GM18951 (cell line): Measurements from ENCODE around the gene EPSTI1.
"Not testable (repeated sequence)": the region's sequence is repeated elsewhere in the genome, so short reads cannot be mapped to it uniquely, and the experiment has no call there.

Source experiments
- POLR2A ChIP-seq: IDR thresholded peaks from 4 replicates; pipeline ENCODE4 v1.6.1; 2011; ENCODE audit warnings: mild to moderate bottlenecking; ENCODE audit not compliant: insufficient read length, insufficient read depth; ENCODE audit errors: extremely low read depth
- in situ Hi-C: fragments of 300-500 bp; cut with MboI; formaldehyde crosslinking; loops from one replicate; pipeline ENCODE4 v1.12.0; 2022; ENCODE audit warnings: low sequenced_read_pairs, mixed read lengths, inconsistent platforms; ENCODE audit not compliant: unreplicated experiment

EPSTI1 gene

GRCh38 chr13:42996584-42996983 is 4.5 kb upstream of the EPSTI1 start:
- in situ Hi-C loops = no loop called here
- no peak for TF ChIP-seq POLR2A

DNA sequence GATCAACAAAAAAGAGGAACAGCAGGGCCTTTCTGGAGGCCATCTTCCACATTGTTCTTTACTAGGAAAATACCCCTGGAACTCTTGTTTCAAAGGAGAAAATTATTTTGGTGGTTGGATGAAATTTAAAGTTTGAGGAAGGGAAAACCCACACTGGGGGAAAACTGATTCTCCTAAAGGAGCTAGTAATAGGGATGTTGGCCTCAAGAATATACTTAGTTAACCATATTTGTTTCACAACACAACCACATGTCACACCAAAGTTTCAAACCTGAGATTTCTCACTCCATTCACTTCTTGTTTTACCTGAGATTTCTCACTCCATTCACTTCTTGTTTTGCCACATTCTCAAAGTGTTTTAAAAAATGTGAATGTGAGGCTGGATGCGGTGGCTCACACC is 2.8 kb upstream of the EPSTI1 start:
- in situ Hi-C loops = no loop called here
- TF ChIP-seq POLR2A = no peak

GRCh38 chr13:42992764-42993122 is 702 bp upstream of the EPSTI1 start:
- in situ Hi-C loops = no loop called here

DNA sequence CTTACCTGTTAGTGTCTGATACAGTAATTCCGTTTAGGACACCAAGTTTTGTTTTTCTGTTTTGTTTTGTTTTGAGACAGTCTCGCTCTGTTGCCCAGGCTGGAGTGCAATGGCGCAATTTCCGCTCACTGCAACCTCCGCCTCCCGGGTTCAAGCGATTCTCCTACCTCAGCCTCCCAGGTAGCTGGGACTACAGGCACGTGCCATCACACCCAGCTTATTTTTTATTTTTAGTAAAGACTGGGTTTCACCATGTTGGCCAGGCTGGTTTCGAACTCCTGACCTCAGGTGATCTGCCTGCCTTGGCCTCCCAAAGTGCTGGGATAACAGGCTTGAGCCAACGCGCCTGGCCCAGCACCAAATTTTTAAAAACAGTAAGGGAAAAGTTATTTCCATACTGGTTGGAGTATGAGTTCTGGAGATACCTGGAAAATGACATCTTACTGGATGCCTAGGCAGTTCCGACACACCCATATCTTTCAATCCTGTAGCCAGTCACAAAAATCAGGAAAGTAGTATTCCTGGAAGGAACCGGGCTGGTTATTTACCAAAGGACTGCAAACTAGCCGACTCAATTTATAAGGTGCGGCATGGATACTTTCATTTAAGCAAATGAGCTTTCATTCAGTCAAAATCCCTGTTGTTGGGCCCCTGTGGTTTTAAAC is 676 bp downstream of the EPSTI1 start:
- in situ Hi-C loops = not testable (repeated sequence)

More at GRCh38 chr13:42992764-42993122, 702 bp upstream of the EPSTI1 start:
- TF ChIP-seq POLR2A = no peak

DNA sequence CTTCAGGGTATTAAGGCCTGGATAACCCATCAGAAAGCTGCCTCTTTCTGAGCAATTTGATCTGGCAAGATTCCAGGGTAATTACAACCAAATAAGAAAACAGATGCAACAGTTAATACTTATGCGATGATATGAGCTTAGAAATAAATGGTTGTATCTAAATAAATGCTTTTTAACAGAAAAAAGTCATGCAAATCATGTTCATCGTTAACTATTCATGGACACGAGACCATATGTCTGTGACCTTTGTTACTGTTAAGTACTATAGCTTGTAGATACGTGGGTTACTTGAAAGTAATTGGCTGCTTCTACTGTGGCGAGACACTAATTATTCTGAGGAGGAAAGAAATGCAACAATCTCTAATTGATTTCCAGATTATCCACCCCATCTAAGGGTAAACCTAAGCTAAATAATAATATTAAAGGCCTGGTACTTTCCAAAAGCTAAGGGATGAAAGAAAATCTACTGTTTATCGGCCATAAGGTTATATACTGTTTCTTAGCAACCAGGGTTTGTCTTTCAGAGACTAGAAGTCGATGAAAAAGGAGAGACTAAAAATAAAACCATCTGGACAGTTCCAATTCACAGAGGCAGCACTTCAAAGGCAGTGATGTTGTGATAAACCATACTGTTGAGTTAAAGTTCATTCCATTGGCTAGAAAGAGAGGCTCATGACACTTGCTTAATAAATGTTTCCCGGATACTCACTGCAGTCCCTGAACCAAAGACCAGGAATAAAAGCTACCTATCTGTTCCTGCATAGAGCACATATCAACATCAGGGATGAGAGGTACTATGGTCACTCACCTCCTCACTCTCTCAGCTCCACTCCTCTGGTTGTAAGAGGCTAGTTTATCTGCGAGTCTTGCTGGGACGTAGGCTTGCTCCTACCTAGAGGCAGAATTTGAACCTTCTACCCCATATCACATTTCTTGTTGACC is 1.5 kb downstream of the EPSTI1 start:
- no peak for TF ChIP-seq POLR2A
- in situ Hi-C loops = no loop called here

DNA sequence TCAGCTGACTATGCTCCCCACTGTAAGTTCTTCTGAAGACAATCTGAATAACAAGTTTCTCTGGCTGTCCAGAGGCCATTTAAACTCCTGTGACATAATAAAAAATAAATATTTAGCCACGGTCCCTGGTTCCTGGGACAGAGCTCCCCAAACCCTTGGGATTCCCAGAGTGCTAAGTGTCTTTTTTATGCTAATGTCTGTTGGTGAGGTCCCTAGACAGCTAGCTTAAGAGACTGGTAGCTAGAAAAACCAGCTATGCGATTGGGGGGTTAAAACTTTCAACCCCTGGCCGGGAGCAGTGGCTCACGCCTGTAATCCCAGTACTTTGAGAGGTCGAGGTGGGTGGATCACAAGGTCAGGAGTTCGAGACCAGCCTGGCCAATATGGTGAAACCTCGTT is 5.9 kb downstream of the EPSTI1 start:
- TF ChIP-seq POLR2A = no peak
- in situ Hi-C loops = no loop called here

DNA sequence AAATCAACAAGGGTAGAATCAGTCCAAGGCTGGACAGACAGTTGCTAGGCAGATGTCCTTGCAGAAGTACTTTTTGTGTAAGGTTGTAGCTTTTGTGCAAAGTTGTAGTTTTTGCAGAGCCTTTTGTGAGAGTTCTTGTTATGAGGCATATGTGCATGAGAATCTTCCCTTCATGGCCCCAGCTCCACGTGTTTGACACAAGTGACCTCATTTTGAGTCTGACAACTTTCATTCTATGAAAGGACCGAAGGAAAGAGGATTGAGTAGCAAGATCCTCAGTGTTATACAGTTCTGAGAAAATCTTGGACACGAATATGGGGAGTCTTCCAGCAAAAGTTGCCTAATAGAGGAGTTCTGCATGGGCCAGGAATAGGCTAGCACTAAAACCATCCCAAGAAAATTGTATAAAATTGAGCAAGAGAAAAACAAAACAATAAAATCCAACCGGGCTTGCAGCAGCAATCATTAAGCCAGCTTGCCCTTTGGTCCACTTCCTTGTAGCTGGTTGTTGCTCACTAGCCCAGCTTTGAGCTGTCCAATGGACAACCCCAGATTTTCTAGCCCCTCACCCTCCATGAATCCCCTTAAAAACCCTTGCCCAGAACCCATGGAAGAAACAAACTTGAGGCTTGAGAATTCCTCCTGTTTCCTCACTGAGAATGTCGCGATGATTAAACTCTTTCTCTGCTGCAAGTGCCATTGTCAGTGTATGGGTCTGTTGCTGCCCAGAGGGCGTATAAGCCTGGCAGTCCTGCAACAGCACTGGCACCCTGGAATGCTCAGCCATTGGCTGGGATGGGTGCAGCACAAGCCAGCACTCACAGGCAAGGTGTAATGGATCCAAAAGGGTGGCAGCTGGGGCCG is 6.5 kb downstream of the EPSTI1 start:
- no peak for TF ChIP-seq POLR2A
- in situ Hi-C loops = no loop called here

GRCh38 chr13:42984691-42985090 is 7.3 kb downstream of the EPSTI1 start:
- in situ Hi-C loops = no loop called here
- TF ChIP-seq POLR2A = no peak

- in situ Hi-C loops = no loop called here
- no peak for TF ChIP-seq POLR2A
Measured at GRCh38 chr13:42984026-42984425, 8.0 kb downstream of the EPSTI1 start.

GRCh38 chr13:42981853-42982252 is 10.2 kb downstream of the EPSTI1 start:
- in situ Hi-C loops = no loop called here
- TF ChIP-seq POLR2A = no peak

- in situ Hi-C loops = no loop called here
- TF ChIP-seq POLR2A = no peak
Measured at GRCh38 chr13:42981317-42981716, 10.7 kb downstream of the EPSTI1 start.

- TF ChIP-seq POLR2A = no peak
- in situ Hi-C loops = no loop called here
Measured at GRCh38 chr13:42977219-42977659, 14.8 kb downstream of the EPSTI1 start.

- in situ Hi-C loops = no loop called here
Measured at GRCh38 chr13:42976066-42976465, 16.0 kb downstream of the EPSTI1 start.

GRCh38 chr13:42973581-42973980 is 18.5 kb downstream of the EPSTI1 start:
- TF ChIP-seq POLR2A = no peak
- in situ Hi-C loops = loop anchor here (25.0 kb wide), 1 partner anchor 839 kb away; no protein-coding TSS in a partner anchor

More at GRCh38 chr13:42976066-42976465, 16.0 kb downstream of the EPSTI1 start:
- TF ChIP-seq POLR2A = no peak
